Colon (tissue), 2 donors: Measurements from ENCODE around the gene OTOP1.
"Not testable (repeated sequence)": the region's sequence is repeated elsewhere in the genome, so short reads cannot be mapped to it uniquely, and the experiment has no call there.

Experiments used
- FAIRE-seq: peaks from 2 replicates; lab custom pipeline; 2012; peaks lifted over from hg19 to GRCh38; lab: Jason Lieb, UNC
- donor health status: control.
- donor health status: control.

Gene OTOP1

GRCh38 chr4:4233610-4234009 is 6.9 kb upstream of the OTOP1 start:
- no peak for FAIRE-seq

DNA sequence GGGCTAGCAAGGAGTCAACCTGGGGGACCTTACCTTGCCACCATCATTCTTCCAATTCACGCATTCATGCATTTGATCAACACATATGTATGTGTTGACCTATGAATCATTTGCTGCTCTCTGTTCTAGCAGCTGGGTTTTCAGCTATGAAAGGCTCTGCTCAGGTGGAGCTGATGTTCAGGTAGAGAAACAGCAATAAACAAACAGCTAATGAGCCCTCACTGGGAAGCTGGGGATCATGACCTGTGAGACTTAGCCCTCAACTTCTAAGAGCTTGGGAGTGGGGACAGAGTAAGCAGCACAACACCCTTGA is 1.6 kb upstream of the OTOP1 start:
- no peak for FAIRE-seq

DNA sequence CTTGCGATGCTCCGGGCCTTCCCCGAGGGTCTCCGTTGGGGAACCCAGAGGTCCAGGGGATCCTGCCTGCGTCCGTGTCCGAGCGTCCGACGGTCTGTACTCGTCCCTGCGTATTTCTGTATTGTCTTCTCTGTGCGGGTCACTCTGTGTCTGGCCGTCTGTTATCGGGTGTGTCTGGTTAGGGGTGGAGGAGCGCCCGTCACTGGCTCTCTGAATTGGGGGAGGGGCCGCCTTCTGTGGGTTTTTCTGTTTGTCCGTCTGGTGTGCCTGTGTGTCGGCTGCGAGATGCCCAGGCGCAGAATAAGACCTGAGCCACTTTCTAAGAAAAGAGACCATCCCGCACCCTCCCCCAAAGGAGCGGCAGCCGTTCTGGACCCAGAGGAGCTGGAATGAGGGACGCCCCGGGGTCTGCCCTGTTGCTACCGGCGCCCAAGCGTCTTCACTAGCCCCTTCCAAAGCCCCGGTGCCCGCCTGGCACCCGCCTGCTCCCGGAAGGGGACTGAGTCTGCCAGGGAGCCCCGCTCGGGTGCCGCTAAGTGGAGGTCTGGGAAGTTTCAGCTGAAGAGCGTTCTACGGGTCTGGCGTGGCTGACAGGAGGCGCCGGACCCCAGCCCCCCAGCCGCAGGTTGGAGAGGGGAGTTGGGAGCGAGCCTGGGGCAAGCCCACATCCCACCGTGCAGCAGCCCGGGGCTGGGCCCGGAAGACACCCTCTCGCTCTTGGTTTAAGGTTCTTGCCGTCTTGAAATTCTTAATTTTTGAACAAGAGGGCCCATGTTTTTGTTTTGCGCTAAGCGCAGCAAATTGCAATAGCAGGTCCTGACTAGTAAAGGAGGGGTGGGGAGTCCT is 1.0 kb upstream of the OTOP1 start:
- no peak for FAIRE-seq

GRCh38 chr4:4225915-4226605 is 669 bp downstream of the OTOP1 start:
- no peak for FAIRE-seq

- FAIRE-seq = no peak
Measured at GRCh38 chr4:4217113-4217512, 9.6 kb downstream of the OTOP1 start.

DNA sequence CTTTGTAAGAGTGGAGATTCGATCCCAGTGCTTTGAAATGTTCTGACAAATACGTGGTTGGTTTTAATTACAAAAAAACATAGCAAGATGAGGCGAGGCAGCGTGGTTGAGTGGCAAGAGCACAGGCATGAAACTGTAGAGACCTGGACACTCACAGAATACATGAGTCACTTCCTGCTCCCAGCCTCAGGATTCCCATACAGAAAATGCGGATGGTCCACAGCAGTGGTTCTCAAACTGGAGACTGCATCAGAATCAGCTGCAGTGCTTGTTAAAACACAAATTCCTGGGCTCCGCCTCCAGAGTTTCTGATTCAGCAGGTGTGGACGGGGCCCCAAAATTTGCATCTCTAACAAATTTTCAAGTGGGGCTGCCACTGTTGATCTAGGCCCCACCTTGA is 10.1 kb downstream of the OTOP1 start:
- no peak for FAIRE-seq

DNA sequence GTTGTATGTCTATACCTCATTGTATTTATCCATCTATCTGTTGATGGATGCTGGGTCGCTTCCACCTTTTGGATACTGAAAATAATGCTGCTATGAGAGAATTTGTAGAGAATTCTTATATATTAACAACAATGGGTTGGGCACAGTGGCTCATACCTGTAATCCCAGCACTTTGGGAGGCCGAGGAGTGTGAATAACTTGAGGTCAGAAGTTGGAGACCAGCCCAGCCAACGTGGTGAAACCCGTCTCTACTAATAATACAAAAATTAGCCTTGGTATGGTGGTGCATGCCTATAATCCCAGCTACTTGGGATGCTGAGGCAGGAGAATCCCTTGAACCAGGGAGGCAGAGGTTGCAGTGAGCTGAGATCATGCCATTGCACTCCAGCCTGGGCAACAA is 13.1 kb downstream of the OTOP1 start:
- FAIRE-seq = not testable (repeated sequence)

DNA sequence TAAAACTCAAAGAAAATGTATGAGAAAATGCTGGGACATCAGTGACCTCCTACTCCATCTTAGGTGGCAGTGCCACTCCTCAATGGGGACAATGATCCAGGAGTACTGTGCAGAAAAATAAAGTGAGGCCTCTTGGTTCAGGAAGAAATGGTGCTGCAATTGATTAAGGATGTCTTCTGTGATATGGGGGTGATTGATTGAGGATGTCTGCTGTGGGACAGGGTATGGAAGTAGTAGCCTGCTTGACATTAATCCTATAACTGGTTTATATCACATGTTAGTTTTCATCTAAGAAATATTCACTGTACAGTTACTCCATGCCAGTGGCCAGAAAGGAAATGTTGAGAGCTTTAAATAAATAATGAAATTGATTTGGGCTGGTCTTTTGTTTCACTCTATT is 20.5 kb downstream of the OTOP1 start:
- FAIRE-seq = no peak

- FAIRE-seq = no peak
Measured at GRCh38 chr4:4204401-4204745, 22.4 kb downstream of the OTOP1 start.

- FAIRE-seq = no peak
Measured at GRCh38 chr4:4203688-4204400, 22.9 kb downstream of the OTOP1 start.

GRCh38 chr4:4202510-4202909 is 24.2 kb downstream of the OTOP1 start:
- FAIRE-seq = no peak

GRCh38 chr4:4200624-4201023 is 26.1 kb downstream of the OTOP1 start:
- FAIRE-seq = no peak

DNA sequence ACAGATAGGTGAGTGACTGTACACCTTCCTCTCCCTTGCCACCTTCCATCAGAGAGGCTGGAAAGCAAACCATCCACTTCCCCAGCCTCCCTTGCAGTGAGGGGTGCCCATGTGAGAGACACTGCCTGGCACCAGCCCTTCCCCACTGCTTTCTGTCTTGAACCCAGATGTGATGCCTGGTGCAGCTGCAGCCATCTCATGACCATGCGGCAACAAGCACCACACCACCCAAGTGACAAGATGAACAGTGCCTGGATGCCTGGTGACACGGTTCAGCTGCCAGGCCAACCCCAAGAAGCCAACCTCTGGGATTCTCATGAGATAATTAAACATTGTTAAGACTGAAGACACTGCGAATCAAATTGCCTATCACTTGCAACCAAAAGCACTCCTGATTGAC is 31.4 kb downstream of the OTOP1 start:
- no peak for FAIRE-seq

- not testable (repeated sequence) for FAIRE-seq
Measured at GRCh38 chr4:4188557-4188956, 38.2 kb downstream of the OTOP1 start.

- FAIRE-seq = no peak
Measured at GRCh38 chr4:4185528-4185927, 41.2 kb downstream of the OTOP1 start.

DNA sequence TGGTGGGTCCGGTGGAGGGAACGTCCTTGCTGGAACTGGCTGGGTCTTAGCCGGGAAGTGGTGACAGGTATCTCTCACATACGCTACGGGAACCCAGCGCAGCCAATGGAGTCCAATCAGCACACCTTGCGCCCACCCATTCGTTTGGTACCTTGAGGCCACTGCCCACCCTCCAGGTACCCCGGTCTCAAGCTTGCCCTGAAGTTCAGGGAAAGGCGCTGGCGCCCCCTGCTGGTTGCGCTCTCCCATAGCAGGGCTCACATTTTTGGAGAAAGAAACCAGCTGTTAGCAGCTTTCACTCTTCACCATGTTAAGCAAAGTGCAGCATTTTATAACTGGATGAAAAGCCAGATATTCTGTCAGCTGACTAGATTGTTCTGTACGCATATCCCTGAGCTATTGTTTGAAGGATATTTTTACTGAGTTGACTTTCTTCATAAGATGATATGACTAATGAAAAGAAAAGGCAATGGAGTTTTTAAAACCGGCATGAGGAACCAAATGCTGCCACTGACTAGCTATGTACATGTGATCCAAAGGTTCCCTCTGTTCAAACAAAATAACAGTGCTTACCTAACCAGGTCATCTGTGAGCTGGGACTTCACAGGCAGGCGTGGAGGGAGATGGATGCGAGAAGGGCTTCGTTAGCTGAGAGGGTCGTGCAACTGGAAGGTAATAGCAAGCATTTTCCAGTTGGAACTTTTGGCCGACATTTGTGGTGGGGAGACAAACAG is 43.7 kb downstream of the OTOP1 start:
- no peak for FAIRE-seq

GRCh38 chr4:4170596-4171150 is 56.1 kb downstream of the OTOP1 start:
- FAIRE-seq = no peak

DNA sequence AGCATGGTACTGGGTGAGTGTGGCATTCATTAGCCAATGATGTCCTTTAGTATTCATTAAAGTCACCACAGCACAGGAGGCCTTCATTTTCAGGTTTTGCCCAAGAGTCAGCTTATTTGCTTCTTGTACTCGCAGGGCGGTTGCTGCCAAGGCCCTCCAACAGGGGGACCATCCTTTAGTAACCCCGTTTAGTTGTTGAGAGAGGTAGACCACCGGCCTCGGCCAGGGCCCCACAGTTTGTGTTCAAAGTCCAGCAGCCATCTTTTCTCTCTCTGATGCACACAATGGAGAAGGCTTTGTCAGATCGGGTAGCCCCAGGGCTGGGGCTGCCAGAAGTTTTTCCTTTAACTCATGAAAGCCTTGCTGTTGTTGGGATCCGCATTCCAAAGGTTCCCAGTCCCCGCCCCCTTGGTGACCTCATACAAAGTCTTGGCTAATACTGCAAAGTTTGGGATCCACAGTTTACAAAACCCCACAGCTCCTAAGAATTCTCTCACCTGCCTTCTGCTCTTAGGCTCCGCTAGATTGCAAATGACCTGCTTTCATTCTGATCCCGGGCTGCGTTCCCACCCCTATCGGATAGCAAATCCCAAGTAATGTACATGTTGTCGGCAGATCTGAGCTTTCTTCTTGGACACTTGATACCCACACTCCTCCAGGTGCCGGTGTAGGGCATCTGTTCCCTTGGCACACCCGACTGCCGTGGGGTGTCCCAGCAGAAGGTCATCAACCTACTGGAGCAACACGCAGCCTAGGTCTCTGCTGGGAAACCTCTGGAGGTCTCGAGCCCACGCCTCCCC is 58.5 kb downstream of the OTOP1 start:
- not testable (repeated sequence) for FAIRE-seq

DNA sequence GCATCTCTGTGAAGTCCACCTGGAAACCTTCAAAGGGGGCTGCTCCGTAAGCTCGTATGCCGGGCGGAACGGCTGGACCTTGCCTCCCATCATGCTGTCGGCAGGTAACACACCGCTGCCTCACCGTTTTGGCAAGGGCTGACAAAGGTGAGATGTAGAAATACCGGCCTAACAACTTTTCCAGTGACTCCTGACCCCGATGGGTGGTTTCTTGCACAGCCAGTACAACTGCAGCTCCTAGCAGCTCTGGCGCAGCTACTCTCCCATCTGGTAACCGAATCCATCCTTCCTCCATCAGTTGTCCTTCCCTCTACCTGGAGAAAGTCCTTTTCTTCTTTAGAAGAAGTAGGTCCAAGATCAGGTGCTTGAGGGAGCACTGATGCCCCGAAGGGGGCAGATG is 59.7 kb downstream of the OTOP1 start:
- FAIRE-seq = not testable (repeated sequence)

DNA sequence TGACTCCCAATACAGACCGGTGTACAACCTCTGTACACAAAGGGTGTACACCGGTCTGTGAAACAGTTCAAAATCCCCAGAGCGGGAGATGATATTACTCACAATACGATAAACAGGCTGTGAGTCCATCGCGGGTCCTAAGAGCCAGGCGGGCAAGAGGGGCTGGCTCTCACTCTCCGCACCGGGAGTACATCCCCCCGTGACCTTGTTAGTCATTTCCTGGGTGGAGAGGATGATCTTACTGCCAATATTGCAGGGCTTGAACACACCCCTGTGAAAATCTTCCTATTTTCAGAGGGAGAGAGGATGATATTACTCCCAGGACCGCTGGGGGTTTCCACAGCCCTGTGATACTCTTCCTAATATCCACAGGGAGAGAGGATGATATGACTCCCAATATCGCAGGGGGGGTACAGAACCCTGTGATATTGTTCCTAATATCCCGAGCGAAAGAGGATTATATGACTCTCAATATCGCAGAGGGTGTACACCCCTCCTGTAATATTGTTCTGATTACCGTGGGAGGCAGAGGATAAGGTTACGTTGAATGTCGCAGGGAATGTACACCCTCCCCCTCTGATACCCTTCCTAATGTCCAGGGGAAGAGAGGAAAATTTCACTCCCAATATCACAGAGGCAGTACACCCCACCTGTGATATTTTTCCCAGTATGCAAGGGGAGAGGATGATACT is 60.9 kb downstream of the OTOP1 start:
- FAIRE-seq = not testable (repeated sequence)
